GM23338 (cell line): ENCODE results near the gene TRHDE. TPM values are rescaled to one million over a fixed set of nuclear protein-coding genes. Genes with fewer than 3 reads are reported as not detected.
A peak's percentile ranks its signal among the peaks of the same experiment; 100 is the strongest.

Experiments
- ATAC-seq: fragments of 200-7000 bp; cut with Tn5 transposase; 3 replicates; pipeline ENCODE4 v1.9.1; 2020
- DNase-seq: peaks from one replicate; pipeline ENCODE4 v3.0.0-alpha.2; 2015; ENCODE audit warnings: low spot score
- H2AFZ ChIP-seq: fragments of 200-600 bp; sonication (generic); 2 replicates; pipeline ENCODE4 v1.8.0; 2016; ENCODE audit warnings: antibody characterized with exemption, mild to moderate bottlenecking, moderate library complexity
- H3F3A ChIP-seq: fragments of 200-600 bp; sonication (generic); replicated peaks from 2 replicates; pipeline ENCODE4 v1.8.0; 2017; ENCODE audit warnings: antibody characterized with exemption, mixed run types, low read depth
- H3K27ac ChIP-seq: fragments of 200-600 bp; sonication (generic); 2 replicates; pipeline ENCODE4 v1.6.1; 2016; ENCODE audit warnings: low read depth
- H3K27me3 ChIP-seq: fragments of 200-600 bp; sonication (generic); 2 replicates; pipeline ENCODE4 v1.8.0; 2016; ENCODE audit warnings: mild to moderate bottlenecking, mixed run types, moderate library complexity; ENCODE audit not compliant: insufficient read depth
- H3K36me3 ChIP-seq: fragments of 200-600 bp; sonication (generic); 2 replicates; pipeline ENCODE4 v1.8.0; 2016; ENCODE audit warnings: mild to moderate bottlenecking; ENCODE audit not compliant: insufficient read depth
- H3K4me1 ChIP-seq: fragments of 200-600 bp; sonication (generic); 2 replicates; pipeline ENCODE4 v1.8.0; 2016; ENCODE audit warnings: mild to moderate bottlenecking, moderate library complexity; ENCODE audit not compliant: insufficient read depth
- H3K4me2 ChIP-seq: fragments of 200-600 bp; sonication (generic); 2 replicates; pipeline ENCODE4 v1.7.1; 2017; ENCODE audit warnings: mixed run types
- H3K4me3 ChIP-seq: fragments of 200-600 bp; sonication (generic); 2 replicates; pipeline ENCODE4 v1.6.1; 2016; ENCODE audit warnings: mixed run types
- H3K79me2 ChIP-seq: fragments of 200-600 bp; sonication (generic); replicated peaks from 2 replicates; pipeline ENCODE4 v1.8.0; 2017; ENCODE audit warnings: mild to moderate bottlenecking; ENCODE audit not compliant: insufficient read depth
- H3K9me2 ChIP-seq: fragments of 200-600 bp; sonication (generic); 2 replicates; pipeline ENCODE4 v1.8.0; 2017; ENCODE audit not compliant: insufficient read depth
- H4K20me1 ChIP-seq: fragments of 200-600 bp; sonication (generic); replicated peaks from 2 replicates; pipeline ENCODE4 v1.8.0; 2017; ENCODE audit warnings: mild to moderate bottlenecking; ENCODE audit not compliant: insufficient read depth
- H3K27ac Mint-ChIP-seq: 2 replicates; pipeline ENCODE4 v1.8.0; 2020; ENCODE audit warnings: inconsistent platforms, mild to moderate bottlenecking, moderate library complexity, mixed read lengths
- H3K27me3 Mint-ChIP-seq: 3 replicates; pipeline ENCODE4 v1.8.0; 2022; ENCODE audit warnings: low read depth, mild to moderate bottlenecking, moderate library complexity, mixed read lengths, inconsistent platforms; ENCODE audit not compliant: insufficient read depth, poor library complexity
- H3K36me3 Mint-ChIP-seq: 3 replicates; pipeline ENCODE4 v1.8.0; 2021; ENCODE audit warnings: low read depth, mild to moderate bottlenecking, inconsistent platforms, moderate library complexity, mixed read lengths
- H3K4me1 Mint-ChIP-seq: 3 replicates; pipeline ENCODE4 v1.8.0; 2020; ENCODE audit warnings: mild to moderate bottlenecking, inconsistent platforms, mixed read lengths
- H3K4me3 Mint-ChIP-seq: 3 replicates; pipeline ENCODE4 v1.8.0; 2021; ENCODE audit warnings: moderate library complexity, mild to moderate bottlenecking, inconsistent platforms, mixed read lengths
- H3K9me3 Mint-ChIP-seq: 3 replicates; pipeline ENCODE4 v1.8.0; 2020; ENCODE audit warnings: moderate library complexity, mild to moderate bottlenecking, inconsistent platforms, mixed read lengths
- POLR2AphosphoS5 ChIP-seq: IDR thresholded peaks from 2 replicates; pipeline ENCODE4 v1.6.1; 2016; ENCODE audit warnings: antibody characterized with exemption, low read depth
- polyA plus RNA-seq: library from polyadenylated mRNA; unstranded; fragments of >200 nt; fragmentation: Nextera tagmentation; extraction: Ambion mirVana; gene quantifications from 2 replicates; pipeline ENCODE4 v1.2.1, GENCODE V29; 2016
- total RNA-seq: library from RNA; depleted of rRNA; stranded (reverse); fragments of >200 nt; shearing (Covaris generic); gene quantifications from 2 replicates; pipeline ENCODE4 v1.2.3, GENCODE V29; 2014
- TF ChIP-seq, protein P1 (sequence below), 2 experiments: fragments of 200-600 bp in 1 of 2; sonication (generic) in 1 of 2; conservative IDR thresholded peaks; 2 replicates each; pipeline versions ENCODE4 v1.5.1 to v1.6.1; 2016 to 2017; ENCODE audit warnings: antibody characterized with exemption in 2 of 2, low read depth in 2 of 2, mild to moderate bottlenecking in 2 of 2, moderate library complexity in 1 of 2
- TF ChIP-seq, protein P2 (sequence below): fragments of 250-450 bp; sonication (Bioruptor Pico); IDR thresholded peaks from 2 replicates; pipeline ENCODE4 v1.5.0; 2020; ENCODE audit warnings: mild to moderate bottlenecking, moderate library complexity

Gene TRHDE
- total and polyA plus RNA-seq, 2 experiments from 2014 or later, result 1.3 to 7.7 TPM

DNA sequence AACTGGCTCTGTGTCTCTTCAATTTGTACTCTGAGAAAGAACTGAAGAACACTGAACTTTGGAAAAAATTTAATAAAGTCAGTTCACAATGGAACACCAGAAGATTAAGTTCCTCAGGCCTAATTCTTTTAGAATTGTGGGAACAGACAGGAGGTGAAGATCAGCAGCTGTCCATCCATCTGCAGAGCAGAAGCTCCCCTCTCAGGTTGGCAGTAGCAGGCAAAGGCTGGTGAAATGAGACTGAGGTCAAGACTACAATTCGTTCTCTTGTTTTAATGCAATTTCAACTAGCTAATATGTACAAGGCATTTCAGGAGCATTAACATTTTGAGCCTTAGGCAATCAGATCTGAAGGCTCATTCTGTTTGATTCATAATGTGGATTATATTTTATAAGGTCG, 10.3 kb upstream of the TRHDE start:
- Histone ChIP-seq H3K36me3 (no peaks in the 10 kb centered on the region), H3K27me3 (no peaks in the 10 kb centered on the region), H3F3A (no peaks in the 10 kb centered on the region), H4K20me1 (no peaks in the 10 kb centered on the region), H3K9me2 (no peaks in the 10 kb centered on the region), H2AFZ (no peak overlapping the region), H3K4me2 (no peak overlapping the region), H3K27ac (no peak overlapping the region), H3K79me2 (no peaks in the 10 kb centered on the region), H3K4me3 (no peak overlapping the region), H3K4me1 (no peaks in the 10 kb centered on the region)
- Mint-ChIP-seq H3K4me3 (no peak overlapping the region), H3K4me1 (no peaks in the 10 kb centered on the region), H3K27ac (no peak overlapping the region), H3K9me3 (no peaks in the 10 kb centered on the region), H3K36me3 (no peaks in the 10 kb centered on the region), H3K27me3 (no peaks in the 10 kb centered on the region)
- DNase-seq (no peak), ATAC-seq (no peak)
- TF ChIP-seq, protein P1, sequence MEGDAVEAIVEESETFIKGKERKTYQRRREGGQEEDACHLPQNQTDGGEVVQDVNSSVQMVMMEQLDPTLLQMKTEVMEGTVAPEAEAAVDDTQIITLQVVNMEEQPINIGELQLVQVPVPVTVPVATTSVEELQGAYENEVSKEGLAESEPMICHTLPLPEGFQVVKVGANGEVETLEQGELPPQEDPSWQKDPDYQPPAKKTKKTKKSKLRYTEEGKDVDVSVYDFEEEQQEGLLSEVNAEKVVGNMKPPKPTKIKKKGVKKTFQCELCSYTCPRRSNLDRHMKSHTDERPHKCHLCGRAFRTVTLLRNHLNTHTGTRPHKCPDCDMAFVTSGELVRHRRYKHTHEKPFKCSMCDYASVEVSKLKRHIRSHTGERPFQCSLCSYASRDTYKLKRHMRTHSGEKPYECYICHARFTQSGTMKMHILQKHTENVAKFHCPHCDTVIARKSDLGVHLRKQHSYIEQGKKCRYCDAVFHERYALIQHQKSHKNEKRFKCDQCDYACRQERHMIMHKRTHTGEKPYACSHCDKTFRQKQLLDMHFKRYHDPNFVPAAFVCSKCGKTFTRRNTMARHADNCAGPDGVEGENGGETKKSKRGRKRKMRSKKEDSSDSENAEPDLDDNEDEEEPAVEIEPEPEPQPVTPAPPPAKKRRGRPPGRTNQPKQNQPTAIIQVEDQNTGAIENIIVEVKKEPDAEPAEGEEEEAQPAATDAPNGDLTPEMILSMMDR (conservative IDR thresholded peaks at IDR 0.05; ENCODE audit: low read depth in 2 of 2), result peak in 1 of 2 experiments; percentile 58; a peak in 2 of 4 replicates
- TF ChIP-seq POLR2AphosphoS5, result no peak

- peak; percentile 57 for DNase-seq
Observed at GRCh38 chr12:72264548-72265175, 7.5 kb upstream of the TRHDE start.

More at GRCh38 chr12:72264548-72265175, 7.5 kb upstream of the TRHDE start:
- Mint-ChIP-seq H3K36me3 (no peaks in the 10 kb centered on the region), H3K27ac (no peak overlapping the region), H3K27me3 (no peaks in the 10 kb centered on the region), H3K4me1 (peaks cover 10% of the 10 kb centered on the region), H3K9me3 (no peaks in the 10 kb centered on the region), H3K4me3 (no peak overlapping the region)
- Histone ChIP-seq H3K79me2 (peaks cover 10% of the 10 kb centered on the region; the same call in 1 of the 2 replicates), H3F3A (no peaks in the 10 kb centered on the region), H3K4me3 (no peak overlapping the region), H3K27me3 (no peaks in the 10 kb centered on the region), H2AFZ (no peak overlapping the region), H3K27ac (no peak overlapping the region), H3K4me1 (0 out of 2 replicates have a peak, but pooled peaks cover 10% of the 10 kb centered on the region), H3K36me3 (no peaks in the 10 kb centered on the region), H3K4me2 (no peak overlapping the region), H4K20me1 (no peaks in the 10 kb centered on the region), H3K9me2 (no peaks in the 10 kb centered on the region)
- TF ChIP-seq, protein P1 (conservative IDR thresholded peaks at IDR 0.05; ENCODE audit: low read depth in 2 of 2), result peak; percentile 50 to 70
- TF ChIP-seq, protein P2, sequence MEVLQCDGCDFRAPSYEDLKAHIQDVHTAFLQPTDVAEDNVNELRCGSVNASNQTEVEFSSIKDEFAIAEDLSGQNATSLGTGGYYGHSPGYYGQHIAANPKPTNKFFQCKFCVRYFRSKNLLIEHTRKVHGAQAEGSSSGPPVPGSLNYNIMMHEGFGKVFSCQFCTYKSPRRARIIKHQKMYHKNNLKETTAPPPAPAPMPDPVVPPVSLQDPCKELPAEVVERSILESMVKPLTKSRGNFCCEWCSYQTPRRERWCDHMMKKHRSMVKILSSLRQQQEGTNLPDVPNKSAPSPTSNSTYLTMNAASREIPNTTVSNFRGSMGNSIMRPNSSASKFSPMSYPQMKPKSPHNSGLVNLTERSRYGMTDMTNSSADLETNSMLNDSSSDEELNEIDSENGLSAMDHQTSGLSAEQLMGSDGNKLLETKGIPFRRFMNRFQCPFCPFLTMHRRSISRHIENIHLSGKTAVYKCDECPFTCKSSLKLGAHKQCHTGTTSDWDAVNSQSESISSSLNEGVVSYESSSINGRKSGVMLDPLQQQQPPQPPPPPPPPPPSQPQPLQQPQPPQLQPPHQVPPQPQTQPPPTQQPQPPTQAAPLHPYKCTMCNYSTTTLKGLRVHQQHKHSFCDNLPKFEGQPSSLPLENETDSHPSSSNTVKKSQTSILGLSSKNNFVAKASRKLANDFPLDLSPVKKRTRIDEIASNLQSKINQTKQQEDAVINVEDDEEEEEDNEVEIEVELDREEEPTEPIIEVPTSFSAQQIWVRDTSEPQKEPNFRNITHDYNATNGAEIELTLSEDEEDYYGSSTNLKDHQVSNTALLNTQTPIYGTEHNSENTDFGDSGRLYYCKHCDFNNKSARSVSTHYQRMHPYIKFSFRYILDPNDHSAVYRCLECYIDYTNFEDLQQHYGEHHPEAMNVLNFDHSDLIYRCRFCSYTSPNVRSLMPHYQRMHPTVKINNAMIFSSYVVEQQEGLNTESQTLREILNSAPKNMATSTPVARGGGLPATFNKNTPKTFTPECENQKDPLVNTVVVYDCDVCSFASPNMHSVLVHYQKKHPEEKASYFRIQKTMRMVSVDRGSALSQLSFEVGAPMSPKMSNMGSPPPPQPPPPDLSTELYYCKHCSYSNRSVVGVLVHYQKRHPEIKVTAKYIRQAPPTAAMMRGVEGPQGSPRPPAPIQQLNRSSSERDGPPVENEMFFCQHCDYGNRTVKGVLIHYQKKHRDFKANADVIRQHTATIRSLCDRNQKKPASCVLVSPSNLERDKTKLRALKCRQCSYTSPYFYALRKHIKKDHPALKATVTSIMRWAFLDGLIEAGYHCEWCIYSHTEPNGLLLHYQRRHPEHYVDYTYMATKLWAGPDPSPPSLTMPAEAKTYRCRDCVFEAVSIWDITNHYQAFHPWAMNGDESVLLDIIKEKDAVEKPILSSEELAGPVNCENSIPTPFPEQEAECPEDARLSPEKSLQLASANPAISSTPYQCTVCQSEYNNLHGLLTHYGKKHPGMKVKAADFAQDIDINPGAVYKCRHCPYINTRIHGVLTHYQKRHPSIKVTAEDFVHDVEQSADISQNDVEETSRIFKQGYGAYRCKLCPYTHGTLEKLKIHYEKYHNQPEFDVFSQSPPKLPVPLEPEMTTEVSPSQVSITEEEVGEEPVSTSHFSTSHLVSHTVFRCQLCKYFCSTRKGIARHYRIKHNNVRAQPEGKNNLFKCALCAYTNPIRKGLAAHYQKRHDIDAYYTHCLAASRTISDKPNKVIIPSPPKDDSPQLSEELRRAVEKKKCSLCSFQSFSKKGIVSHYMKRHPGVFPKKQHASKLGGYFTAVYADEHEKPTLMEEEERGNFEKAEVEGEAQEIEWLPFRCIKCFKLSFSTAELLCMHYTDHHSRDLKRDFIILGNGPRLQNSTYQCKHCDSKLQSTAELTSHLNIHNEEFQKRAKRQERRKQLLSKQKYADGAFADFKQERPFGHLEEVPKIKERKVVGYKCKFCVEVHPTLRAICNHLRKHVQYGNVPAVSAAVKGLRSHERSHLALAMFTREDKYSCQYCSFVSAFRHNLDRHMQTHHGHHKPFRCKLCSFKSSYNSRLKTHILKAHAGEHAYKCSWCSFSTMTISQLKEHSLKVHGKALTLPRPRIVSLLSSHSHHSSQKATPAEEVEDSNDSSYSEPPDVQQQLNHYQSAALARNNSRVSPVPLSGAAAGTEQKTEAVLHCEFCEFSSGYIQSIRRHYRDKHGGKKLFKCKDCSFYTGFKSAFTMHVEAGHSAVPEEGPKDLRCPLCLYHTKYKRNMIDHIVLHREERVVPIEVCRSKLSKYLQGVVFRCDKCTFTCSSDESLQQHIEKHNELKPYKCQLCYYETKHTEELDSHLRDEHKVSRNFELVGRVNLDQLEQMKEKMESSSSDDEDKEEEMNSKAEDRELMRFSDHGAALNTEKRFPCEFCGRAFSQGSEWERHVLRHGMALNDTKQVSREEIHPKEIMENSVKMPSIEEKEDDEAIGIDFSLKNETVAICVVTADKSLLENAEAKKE (CRISPR knock-in tag), result no peak
- no peak for ATAC-seq
